Measurements from ENCODE around the gene TRIP10.

- TF ChIP-seq CTCF (IDR thresholded peaks at IDR 0.05): no peak
- TF ChIP-seq POLR2AphosphoS5 (IDR thresholded peaks at IDR 0.05): no peak
Measured at GRCh38 chr19:6733338-6734095, 6.0 kb upstream of the TRIP10 start.
